Neural cell (in vitro differentiated cells): Measurements from ENCODE around the gene FOXE3. TPM values are rescaled to one million over a fixed set of nuclear protein-coding genes. Genes with fewer than 3 reads are reported as not detected.

Experiments
- H2AFZ ChIP-seq: fragments of 200-600, 300-800 bp; sonication (generic), shearing (Covaris generic); 2 replicates; pipeline ENCODE4 v1.6.0; 2014; ENCODE audit warnings: low read depth, mild to moderate bottlenecking, antibody characterized with exemption, low read length, moderate library complexity
- H3F3A ChIP-seq: fragments of 200-600 bp; shearing (Covaris generic); 2 replicates; pipeline ENCODE4 v1.6.1; 2016; ENCODE audit warnings: mild to moderate bottlenecking, moderate library complexity, mixed read lengths, antibody characterized with exemption, low read length; ENCODE audit not compliant: insufficient read depth, poor library complexity, severe bottlenecking
- H3K27ac ChIP-seq: fragments of 200-600, 300-800 bp; sonication (generic), shearing (Covaris generic); 2 replicates; pipeline ENCODE4 v1.5.1; 2014; ENCODE audit warnings: mild to moderate bottlenecking, low read length, moderate library complexity
- H3K27me3 ChIP-seq: fragments of 300-800, 200-600 bp; sonication (generic), shearing (Covaris generic); 2 replicates; pipeline ENCODE4 v1.6.0; 2014; ENCODE audit warnings: mild to moderate bottlenecking, low read depth, low read length, moderate library complexity; ENCODE audit not compliant: insufficient read depth
- H3K36me3 ChIP-seq: fragments of 300-800, 200-600 bp; sonication (generic), shearing (Covaris generic); 2 replicates; pipeline ENCODE4 v1.5.1; 2014; ENCODE audit warnings: mild to moderate bottlenecking, antibody characterized with exemption, low read length, moderate library complexity; ENCODE audit not compliant: insufficient read depth
- H3K4me2 ChIP-seq: fragments of 300-800, 200-600 bp; sonication (generic), shearing (Covaris generic); 2 replicates; pipeline ENCODE4 v1.6.0; 2014; ENCODE audit warnings: mild to moderate bottlenecking, low read length
- H3K4me3 ChIP-seq: fragments of 300-800, 200-600 bp; sonication (generic), shearing (Covaris generic); 2 replicates; pipeline ENCODE4 v1.5.1; 2014; ENCODE audit warnings: mild to moderate bottlenecking, low read length, moderate library complexity
- H3K79me2 ChIP-seq: fragments of 200-600 bp; shearing (Covaris generic); replicated peaks from 2 replicates; pipeline ENCODE4 v1.6.0; 2014; ENCODE audit warnings: mild to moderate bottlenecking, low read length, moderate library complexity; ENCODE audit not compliant: insufficient read depth
- H3K9ac ChIP-seq: fragments of 300-800, 200-600 bp; sonication (generic), shearing (Covaris generic); 2 replicates; pipeline ENCODE4 v1.6.1; 2016; ENCODE audit warnings: mild to moderate bottlenecking, low read length, mixed read lengths
- H3K9me2 ChIP-seq: fragments of 200-600 bp; shearing (Covaris generic); 2 replicates; pipeline ENCODE4 v1.6.1; 2016; ENCODE audit warnings: mild to moderate bottlenecking, low read length, mixed read lengths; ENCODE audit not compliant: insufficient read depth
- H3K9me3 ChIP-seq: fragments of 200-600, 300-800 bp; sonication (generic), shearing (Covaris generic); 2 replicates; pipeline ENCODE4 v1.6.1; 2016; ENCODE audit warnings: mild to moderate bottlenecking, mixed run types, low read length, moderate library complexity, mixed read lengths
- H4K20me1 ChIP-seq: fragments of 200-600 bp; shearing (Covaris generic); 2 replicates; pipeline ENCODE4 v1.6.1; 2016; ENCODE audit warnings: mild to moderate bottlenecking, mixed run types; ENCODE audit not compliant: insufficient read depth
- CTCF ChIP-seq: fragments of 450-650 bp; IDR thresholded peaks from 2 replicates; pipeline ENCODE4 v1.5.1; 2014; ENCODE audit warnings: antibody characterized with exemption, mild to moderate bottlenecking, moderate library complexity; ENCODE audit not compliant: poor library complexity, severe bottlenecking
- EP300 ChIP-seq: fragments of 450-650 bp; conservative IDR thresholded peaks from 2 replicates; pipeline ENCODE4 v1.6.1; 2014; ENCODE audit warnings: antibody characterized with exemption, mild to moderate bottlenecking, moderate library complexity; ENCODE audit not compliant: poor library complexity, severe bottlenecking
- EZH2 ChIP-seq: fragments of 200-600, 300-800 bp; shearing (Covaris generic), sonication (generic); IDR thresholded peaks from 2 replicates; pipeline ENCODE4 v1.6.1; 2014; ENCODE audit warnings: antibody characterized with exemption, low read length, borderline replicate concordance, mild to moderate bottlenecking; ENCODE audit not compliant: insufficient read depth, poor library complexity, severe bottlenecking
- MXI1 ChIP-seq: fragments of 450-650 bp; conservative IDR thresholded peaks from 2 replicates; pipeline ENCODE4 v1.6.1; 2014; ENCODE audit warnings: antibody characterized with exemption, mild to moderate bottlenecking; ENCODE audit not compliant: poor library complexity, severe bottlenecking
- POLR2AphosphoS5 ChIP-seq: IDR thresholded peaks from 2 replicates; pipeline ENCODE4 v1.6.1; 2012
- RAD21 ChIP-seq: fragments of 450-650 bp; conservative IDR thresholded peaks from 2 replicates; pipeline ENCODE4 v1.6.1; 2014; ENCODE audit warnings: antibody characterized with exemption, mild to moderate bottlenecking, moderate library complexity
- REST ChIP-seq: IDR thresholded peaks from 2 replicates; pipeline ENCODE4 v1.6.1; 2012; ENCODE audit warnings: borderline replicate concordance
- SMC3 ChIP-seq: fragments of 450-650 bp; conservative IDR thresholded peaks from 2 replicates; pipeline ENCODE4 v1.6.1; 2014; ENCODE audit warnings: antibody characterized with exemption, mild to moderate bottlenecking, moderate library complexity; ENCODE audit not compliant: poor library complexity
- TAF1 ChIP-seq: IDR thresholded peaks from 2 replicates; pipeline ENCODE4 v1.6.1; 2012; ENCODE audit warnings: low read depth
- polyA plus RNA-seq: library from polyadenylated mRNA; depleted of rRNA; stranded (reverse); fragments of >200 nt; gene quantifications from 2 replicates; pipeline ENCODE4 v1.2.3, GENCODE V29; 2014

Gene FOXE3
- polyA plus RNA-seq, 1 donor from 2014 or later = not detected

- H2AFZ ChIP-seq = no peak overlapping the region
These were observed 27.2 kb upstream of the FOXE3 start for GRCh38 chr1:47388891-47389238.

GRCh38 chr1:47389731-47390130, 26.4 kb upstream of the FOXE3 start:
- no peaks in the 10 kb centered on the region for H3K27me3 ChIP-seq
- H3K9ac ChIP-seq = no peak overlapping the region
- H3F3A ChIP-seq = no peaks in the 10 kb centered on the region
- no peaks in the 10 kb centered on the region for H4K20me1 ChIP-seq
- no peak overlapping the region for H3K27ac ChIP-seq
- H3K9me3 ChIP-seq = no peaks in the 10 kb centered on the region
- no peaks in the 10 kb centered on the region for H3K36me3 ChIP-seq
- no peak overlapping the region for H3K4me3 ChIP-seq
- no peak overlapping the region for H3K4me2 ChIP-seq
- no peaks in the 10 kb centered on the region for H3K9me2 ChIP-seq
- no peaks in the 10 kb centered on the region for H3K79me2 ChIP-seq
- H2AFZ ChIP-seq = no peak overlapping the region
- no peak for TF ChIP-seq CTCF
- no peak for TF ChIP-seq POLR2AphosphoS5
- no peak for TF ChIP-seq EP300
- TF ChIP-seq SMC3 = no peak
- no peak for TF ChIP-seq EZH2
- no peak for TF ChIP-seq REST

More at GRCh38 chr1:47388891-47389238, 27.2 kb upstream of the FOXE3 start:
- TF ChIP-seq MXI1 (no peak), EP300 (no peak), RAD21 (peak; percentile 59), SMC3 (peak; percentile 55), TAF1 (no peak), EZH2 (no peak), CTCF (peak; percentile 60), POLR2AphosphoS5 (peak; percentile 2), REST (no peak)
- Histone ChIP-seq H3K79me2 (no peaks in the 10 kb centered on the region), H3K4me2 (no peak overlapping the region), H3K36me3 (no peaks in the 10 kb centered on the region), H3K9ac (no peak overlapping the region), H3K27me3 (no peaks in the 10 kb centered on the region), H4K20me1 (no peaks in the 10 kb centered on the region), H3F3A (no peaks in the 10 kb centered on the region), H3K9me3 (no peaks in the 10 kb centered on the region), H3K9me2 (no peaks in the 10 kb centered on the region), H3K4me3 (no peak overlapping the region), H3K27ac (no peak overlapping the region)
